ENCODE data around the gene SAPCD2. TPM values are rescaled to one million over a fixed set of nuclear protein-coding genes. Genes with fewer than 3 reads are reported as not detected.

Gene SAPCD2
- total and polyA plus RNA-seq, 2 experiments from 2014 or later = 4.7 to 42.1 TPM

DNA sequence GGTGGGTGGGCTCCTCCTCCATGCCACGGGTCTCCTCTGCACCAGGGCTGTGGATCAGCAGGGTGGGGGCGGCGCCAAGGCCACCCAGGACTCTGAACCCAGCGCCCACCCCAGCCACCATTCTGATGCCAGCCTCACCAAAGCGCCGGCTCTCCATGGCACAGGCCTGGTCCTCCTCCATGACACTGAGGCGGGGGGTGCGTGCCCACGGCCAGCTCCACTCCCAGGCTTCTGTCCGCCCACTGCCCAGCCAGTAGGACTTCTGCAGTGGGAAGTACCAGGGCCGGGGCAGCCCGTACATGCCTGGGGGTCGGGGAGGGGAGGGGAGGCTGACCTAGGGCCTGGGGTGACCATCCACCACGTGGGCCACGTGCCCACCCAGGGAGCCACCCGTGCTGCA lies 53.9 kb downstream of the SAPCD2 start:
- TF ChIP-seq, protein P1, sequence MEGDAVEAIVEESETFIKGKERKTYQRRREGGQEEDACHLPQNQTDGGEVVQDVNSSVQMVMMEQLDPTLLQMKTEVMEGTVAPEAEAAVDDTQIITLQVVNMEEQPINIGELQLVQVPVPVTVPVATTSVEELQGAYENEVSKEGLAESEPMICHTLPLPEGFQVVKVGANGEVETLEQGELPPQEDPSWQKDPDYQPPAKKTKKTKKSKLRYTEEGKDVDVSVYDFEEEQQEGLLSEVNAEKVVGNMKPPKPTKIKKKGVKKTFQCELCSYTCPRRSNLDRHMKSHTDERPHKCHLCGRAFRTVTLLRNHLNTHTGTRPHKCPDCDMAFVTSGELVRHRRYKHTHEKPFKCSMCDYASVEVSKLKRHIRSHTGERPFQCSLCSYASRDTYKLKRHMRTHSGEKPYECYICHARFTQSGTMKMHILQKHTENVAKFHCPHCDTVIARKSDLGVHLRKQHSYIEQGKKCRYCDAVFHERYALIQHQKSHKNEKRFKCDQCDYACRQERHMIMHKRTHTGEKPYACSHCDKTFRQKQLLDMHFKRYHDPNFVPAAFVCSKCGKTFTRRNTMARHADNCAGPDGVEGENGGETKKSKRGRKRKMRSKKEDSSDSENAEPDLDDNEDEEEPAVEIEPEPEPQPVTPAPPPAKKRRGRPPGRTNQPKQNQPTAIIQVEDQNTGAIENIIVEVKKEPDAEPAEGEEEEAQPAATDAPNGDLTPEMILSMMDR (IDR thresholded peaks at IDR 0.05; ENCODE audit: low read depth, low read length) = no peak
- no peaks in the 10 kb centered on the region for H3K4me1 ChIP-seq (ENCODE audit: low read depth)

DNA sequence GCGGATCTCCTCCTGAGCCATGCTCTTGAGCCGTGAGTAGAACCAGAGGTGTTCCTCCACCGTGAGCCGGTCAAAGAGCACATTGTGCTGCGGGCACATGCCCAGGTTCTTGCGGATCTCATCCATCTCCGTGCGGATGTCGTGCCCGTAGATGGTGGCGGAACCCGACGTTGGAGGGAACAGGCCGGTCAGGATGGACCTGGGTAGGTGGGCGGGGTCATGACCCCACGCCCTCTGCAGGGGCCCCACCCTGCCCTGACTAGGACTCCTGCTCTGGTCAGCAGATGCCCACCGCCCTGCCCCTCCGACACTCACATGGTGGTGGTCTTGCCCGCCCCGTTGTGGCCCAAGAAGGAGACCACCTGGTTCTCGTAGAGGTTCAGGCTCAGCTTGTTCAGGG lies 54.4 kb downstream of the SAPCD2 start:
- TF ChIP-seq, protein P1 (IDR thresholded peaks at IDR 0.05; ENCODE audit: low read depth, low read length) = no peak
- no peak overlapping the region for H3K4me3 ChIP-seq
- H3K9me3 ChIP-seq (ENCODE audit: low read depth) = no peaks in the 10 kb centered on the region
- DNase-seq (ENCODE audit: low read depth in 1 of 2, low spot score in 1 of 2) = no peak
- H3K36me3 ChIP-seq = peaks cover 12% of the 10 kb centered on the region
- H3K27me3 ChIP-seq = no peaks in the 10 kb centered on the region
- H3K4me1 ChIP-seq (ENCODE audit: low read depth) = no peaks in the 10 kb centered on the region
- H3K27ac ChIP-seq = no peak overlapping the region

More for the DNA sequence above, 53.9 kb downstream of the SAPCD2 start:
- Histone ChIP-seq H3K27ac (no peak overlapping the region), H3K27me3 (no peaks in the 10 kb centered on the region), H3K36me3 (peaks cover 12% of the 10 kb centered on the region), H3K9me3 (ENCODE audit: low read depth) (no peaks in the 10 kb centered on the region), H3K4me3 (no peak overlapping the region)
- no peak for DNase-seq (ENCODE audit: low read depth in 1 of 2, low spot score in 1 of 2)

DNA sequence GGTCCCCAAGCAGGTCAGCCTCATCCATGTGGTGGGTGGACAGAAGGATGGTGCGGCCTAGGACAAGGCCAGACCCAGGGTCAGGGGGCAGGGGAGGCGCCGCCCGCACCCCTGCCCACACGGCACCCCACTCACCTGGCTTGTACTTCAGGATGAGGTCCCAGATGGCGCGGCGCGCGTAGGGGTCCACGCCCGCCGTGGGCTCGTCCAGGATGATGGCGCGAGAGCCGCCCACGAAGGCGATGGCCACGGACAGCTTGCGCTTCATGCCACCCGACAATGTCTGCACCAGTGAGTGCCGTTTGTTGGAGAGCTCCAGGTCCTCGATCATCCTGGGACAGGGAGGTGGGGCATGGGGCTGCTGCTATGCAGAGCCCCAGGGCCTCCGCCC lies 54.8 kb downstream of the SAPCD2 start:
- TF ChIP-seq, protein P1 (IDR thresholded peaks at IDR 0.05; ENCODE audit: low read depth, low read length) = no peak
- no peaks in the 10 kb centered on the region for H3K9me3 ChIP-seq (ENCODE audit: low read depth)
- H3K4me1 ChIP-seq (ENCODE audit: low read depth) = no peaks in the 10 kb centered on the region

DNA sequence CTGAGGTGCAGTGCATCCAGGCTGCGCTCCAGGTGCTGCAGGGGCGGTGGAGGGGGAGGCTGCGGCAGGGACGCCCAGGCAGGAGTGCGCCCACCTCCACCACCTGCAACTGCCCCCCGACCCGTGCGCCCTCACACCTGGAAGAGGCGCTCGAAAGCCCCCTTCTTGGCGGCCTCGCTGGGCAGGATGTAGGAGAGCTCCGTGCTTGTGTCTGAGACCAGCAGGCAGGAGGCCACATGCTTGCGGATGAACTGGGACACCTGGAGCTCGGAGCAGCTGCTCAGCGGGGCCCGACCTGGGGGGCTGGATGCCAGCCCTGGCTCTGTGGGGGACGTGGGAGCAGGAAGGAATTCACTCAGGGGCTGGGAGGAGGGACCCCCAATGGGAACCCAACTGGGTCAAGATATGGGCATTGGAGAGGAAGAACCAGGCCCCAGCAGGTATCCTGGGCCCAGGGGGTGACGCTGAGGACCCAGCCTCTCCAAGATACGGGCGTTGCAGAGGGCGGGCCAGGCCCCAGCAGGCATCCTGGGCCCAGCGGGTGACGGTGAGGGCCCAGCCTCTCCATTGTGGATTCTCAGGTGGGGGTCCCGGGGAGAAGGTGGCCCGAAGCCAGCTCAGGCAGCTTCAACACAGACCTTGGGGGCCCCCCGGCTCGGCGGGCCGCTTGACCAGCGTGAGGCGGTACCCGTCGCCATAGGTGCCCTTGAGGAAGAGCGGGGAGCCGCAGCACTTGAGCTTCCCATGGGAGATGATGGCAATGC lies 55.4 kb downstream of the SAPCD2 start:
- TF ChIP-seq, protein P1 (IDR thresholded peaks at IDR 0.05; ENCODE audit: low read depth, low read length) = no peak
- DNase-seq (ENCODE audit: low read depth in 1 of 2, low spot score in 1 of 2) = no peak
- no peak overlapping the region for H3K4me3 ChIP-seq
- no peaks in the 10 kb centered on the region for H3K9me3 ChIP-seq (ENCODE audit: low read depth)
- H3K4me1 ChIP-seq (ENCODE audit: low read depth) = no peaks in the 10 kb centered on the region
- H3K27ac ChIP-seq = no peak overlapping the region
- H3K36me3 ChIP-seq = peaks cover 12% of the 10 kb centered on the region
- no peaks in the 10 kb centered on the region for H3K27me3 ChIP-seq

More for the DNA sequence above, 54.8 kb downstream of the SAPCD2 start:
- DNase-seq (ENCODE audit: low read depth in 1 of 2, low spot score in 1 of 2) = no peak
- H3K27ac ChIP-seq = no peak overlapping the region
- H3K36me3 ChIP-seq = peaks cover 12% of the 10 kb centered on the region
- H3K27me3 ChIP-seq = no peaks in the 10 kb centered on the region
- no peak overlapping the region for H3K4me3 ChIP-seq

DNA sequence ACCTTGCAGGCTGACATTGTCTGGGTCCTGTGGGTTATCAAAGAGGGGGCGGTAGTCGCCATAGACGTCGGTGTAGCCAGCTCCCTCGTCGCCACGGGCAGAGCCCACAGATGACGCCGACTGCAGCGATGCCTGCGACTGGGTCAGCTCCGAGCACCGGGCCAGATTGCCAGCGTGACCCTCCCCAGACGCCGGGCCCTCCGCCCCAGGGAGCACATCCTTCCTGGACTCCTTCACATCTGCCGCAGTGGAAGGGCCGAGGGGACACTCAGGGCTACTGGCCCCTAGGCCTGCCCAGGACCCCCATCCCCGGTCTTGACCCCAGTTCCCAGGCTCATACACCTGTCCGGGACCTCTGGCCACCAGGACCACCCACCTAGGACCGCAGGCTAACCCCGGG lies 56.2 kb downstream of the SAPCD2 start:
- Histone ChIP-seq H3K4me3 (no peak overlapping the region), H3K36me3 (peaks cover 12% of the 10 kb centered on the region), H3K27ac (no peak overlapping the region), H3K4me1 (ENCODE audit: low read depth) (no peaks in the 10 kb centered on the region), H3K27me3 (no peaks in the 10 kb centered on the region), H3K9me3 (ENCODE audit: low read depth) (no peaks in the 10 kb centered on the region)
- TF ChIP-seq, protein P1 (IDR thresholded peaks at IDR 0.05; ENCODE audit: low read depth, low read length) = no peak
- no peak for DNase-seq (ENCODE audit: low read depth in 1 of 2, low spot score in 1 of 2)

Data from cardiac muscle cell (in vitro differentiated cells and primary cell).